ENCODE measurements around the gene OR14K1. TPM values are rescaled to one million over a fixed set of nuclear protein-coding genes. Genes with fewer than 3 reads are reported as not detected.
"Not testable (repeated sequence)": the region's sequence is repeated elsewhere in the genome, so short reads cannot be mapped to it uniquely, and the experiment has no call there.

The OR14K1 gene
- total RNA-seq, 4 donors from 2014 or later = 0.57 TPM; not detected in 3

DNA sequence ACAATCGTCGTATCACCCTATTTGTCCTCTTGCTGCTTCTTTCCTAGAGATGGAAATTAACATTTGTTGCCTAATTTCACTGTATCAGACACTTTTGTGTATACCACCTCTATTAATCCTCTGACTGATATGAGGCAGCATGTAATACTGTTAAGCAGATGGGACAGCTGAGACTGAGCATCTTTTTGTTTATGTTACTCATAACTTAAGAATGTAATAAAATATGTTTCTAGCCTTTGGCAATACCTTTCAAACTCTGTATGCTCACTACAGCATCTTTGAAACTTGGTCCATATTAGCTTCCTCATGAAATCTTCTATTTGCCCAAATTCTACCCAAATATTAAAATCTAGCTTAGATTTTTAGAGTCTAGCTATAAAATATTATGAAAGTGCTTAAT, 2.3 kb downstream of the OR14K1 start:
- TF ChIP-seq, protein P1, sequence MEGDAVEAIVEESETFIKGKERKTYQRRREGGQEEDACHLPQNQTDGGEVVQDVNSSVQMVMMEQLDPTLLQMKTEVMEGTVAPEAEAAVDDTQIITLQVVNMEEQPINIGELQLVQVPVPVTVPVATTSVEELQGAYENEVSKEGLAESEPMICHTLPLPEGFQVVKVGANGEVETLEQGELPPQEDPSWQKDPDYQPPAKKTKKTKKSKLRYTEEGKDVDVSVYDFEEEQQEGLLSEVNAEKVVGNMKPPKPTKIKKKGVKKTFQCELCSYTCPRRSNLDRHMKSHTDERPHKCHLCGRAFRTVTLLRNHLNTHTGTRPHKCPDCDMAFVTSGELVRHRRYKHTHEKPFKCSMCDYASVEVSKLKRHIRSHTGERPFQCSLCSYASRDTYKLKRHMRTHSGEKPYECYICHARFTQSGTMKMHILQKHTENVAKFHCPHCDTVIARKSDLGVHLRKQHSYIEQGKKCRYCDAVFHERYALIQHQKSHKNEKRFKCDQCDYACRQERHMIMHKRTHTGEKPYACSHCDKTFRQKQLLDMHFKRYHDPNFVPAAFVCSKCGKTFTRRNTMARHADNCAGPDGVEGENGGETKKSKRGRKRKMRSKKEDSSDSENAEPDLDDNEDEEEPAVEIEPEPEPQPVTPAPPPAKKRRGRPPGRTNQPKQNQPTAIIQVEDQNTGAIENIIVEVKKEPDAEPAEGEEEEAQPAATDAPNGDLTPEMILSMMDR (IDR thresholded peaks at IDR 0.05) = no peak
- TF ChIP-seq EP300 (IDR thresholded peaks at IDR 0.05) = no peak
- no peak for TF ChIP-seq POLR2A (IDR thresholded peaks at IDR 0.05)
- TF ChIP-seq POLR2AphosphoS5 (IDR thresholded peaks at IDR 0.05) = no peak
- Histone ChIP-seq H3K9me3 (peaks cover 4% of the 10 kb centered on the region), H3K36me3 (no peaks in the 10 kb centered on the region), H3K27me3 (no peaks in the 10 kb centered on the region), H3K27ac (no peak overlapping the region), H3K4me1 (no peaks in the 10 kb centered on the region), H3K4me3 (no peak overlapping the region)
- DNase-seq (ENCODE audit: low spot score in 2 of 2) = no peak
- 93% methylated on average over 2 of the region's 2 CpGs for WGBS

DNA sequence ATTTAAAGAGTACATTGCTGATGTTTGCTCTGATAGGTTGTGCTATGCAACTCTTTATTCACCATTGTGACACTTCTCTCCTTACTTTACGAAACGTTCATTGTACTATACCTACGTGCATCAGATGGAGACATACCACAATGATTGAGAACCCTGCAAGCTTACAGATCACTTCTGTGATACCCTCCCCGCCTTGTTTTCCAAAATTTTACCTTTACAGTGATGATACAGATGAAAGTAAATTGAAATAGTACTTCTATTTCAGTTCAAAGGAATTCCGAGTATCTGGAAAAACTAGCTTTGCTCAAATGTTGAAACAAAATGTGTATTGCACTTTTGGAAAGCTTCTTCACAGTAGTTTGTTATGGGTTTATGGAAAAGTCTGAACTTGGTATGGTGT, 3.3 kb downstream of the OR14K1 start:
- Histone ChIP-seq H3K4me1 (no peaks in the 10 kb centered on the region), H3K9me3 (peaks cover 4% of the 10 kb centered on the region), H3K4me3 (no peak overlapping the region), H3K27ac (no peak overlapping the region), H3K36me3 (no peaks in the 10 kb centered on the region), H3K27me3 (no peaks in the 10 kb centered on the region)
- no peak for DNase-seq (ENCODE audit: low spot score in 2 of 2)
- TF ChIP-seq EP300 (IDR thresholded peaks at IDR 0.05) = no peak
- TF ChIP-seq POLR2AphosphoS5 (IDR thresholded peaks at IDR 0.05) = no peak
- TF ChIP-seq, protein P1 (IDR thresholded peaks at IDR 0.05) = no peak
- TF ChIP-seq POLR2A (IDR thresholded peaks at IDR 0.05) = no peak
- 68% methylated on average over 5 of the region's 5 CpGs for whole genome bisulfite sequencing

DNA sequence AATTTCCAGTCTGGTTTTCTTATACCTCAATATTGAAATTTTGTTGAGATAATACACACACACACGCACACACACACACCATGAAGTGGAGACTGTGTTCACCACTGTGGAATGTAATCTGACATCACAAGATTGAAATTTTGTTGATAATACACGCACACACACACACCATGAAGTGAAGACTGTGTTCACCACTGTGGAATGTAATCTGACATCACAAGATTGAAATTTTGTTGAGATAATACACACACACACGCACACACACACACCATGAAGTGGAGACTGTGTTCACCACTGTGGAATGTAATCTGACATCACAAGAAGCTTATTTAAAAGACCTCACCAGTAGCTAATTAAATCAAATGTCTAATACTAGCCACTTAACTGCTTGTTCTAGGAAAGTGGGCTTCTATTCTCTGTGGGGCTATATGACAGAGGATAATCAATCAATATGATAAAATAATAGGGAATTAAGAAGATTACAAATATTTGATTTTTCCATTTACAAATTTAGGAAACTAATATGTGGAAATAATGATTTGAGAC, 3.9 kb downstream of the OR14K1 start:
- not testable (repeated sequence) for DNase-seq (ENCODE audit: low spot score in 2 of 2); H3K27me3 ChIP-seq; H3K4me1 ChIP-seq; H3K27ac ChIP-seq; H3K36me3 ChIP-seq; H3K9me3 ChIP-seq; H3K4me3 ChIP-seq
- WGBS = 59% methylated on average over 3 of the region's 3 CpGs

DNA sequence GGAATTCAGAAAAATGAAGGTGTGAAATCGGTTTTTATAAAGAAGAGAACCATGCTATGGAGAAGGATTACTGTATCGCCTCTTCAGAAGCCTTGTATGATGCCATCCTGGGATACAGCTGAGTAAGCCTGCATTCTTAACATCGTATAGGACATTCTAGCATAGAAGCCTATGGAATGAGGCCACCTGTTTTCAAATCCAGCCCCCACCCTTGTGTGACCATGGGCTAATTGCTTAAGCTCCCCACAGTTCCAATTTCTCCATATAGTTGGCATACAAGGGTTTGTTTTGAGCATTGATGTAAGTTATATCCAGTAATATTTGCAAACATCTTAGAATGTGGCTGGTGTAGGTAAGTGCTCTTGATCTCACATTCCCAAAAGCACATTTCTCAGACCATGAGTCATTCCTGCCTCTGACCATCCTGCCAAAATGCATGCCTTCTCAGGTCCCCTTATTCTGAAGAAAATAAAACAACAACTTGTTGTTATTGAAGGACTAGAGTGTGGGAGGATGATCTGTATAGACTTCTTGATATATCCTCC, 8.0 kb downstream of the OR14K1 start:
- TF ChIP-seq, protein P1 (IDR thresholded peaks at IDR 0.05) = no peak
- TF ChIP-seq POLR2AphosphoS5 (IDR thresholded peaks at IDR 0.05) (no peak), EP300 (IDR thresholded peaks at IDR 0.05) (no peak), POLR2A (IDR thresholded peaks at IDR 0.05) (no peak)
- WGBS = 83% methylated on average over 3 of the region's 3 CpGs
- no peaks in the 10 kb centered on the region for H3K4me1 ChIP-seq
- no peaks in the 10 kb centered on the region for H3K36me3 ChIP-seq
- peaks cover 22% of the 10 kb centered on the region for H3K9me3 ChIP-seq
- H3K27me3 ChIP-seq = no peaks in the 10 kb centered on the region
- H3K27ac ChIP-seq = no peak overlapping the region
- no peak for DNase-seq (ENCODE audit: low spot score in 2 of 2)
- H3K4me3 ChIP-seq = no peak overlapping the region

DNA sequence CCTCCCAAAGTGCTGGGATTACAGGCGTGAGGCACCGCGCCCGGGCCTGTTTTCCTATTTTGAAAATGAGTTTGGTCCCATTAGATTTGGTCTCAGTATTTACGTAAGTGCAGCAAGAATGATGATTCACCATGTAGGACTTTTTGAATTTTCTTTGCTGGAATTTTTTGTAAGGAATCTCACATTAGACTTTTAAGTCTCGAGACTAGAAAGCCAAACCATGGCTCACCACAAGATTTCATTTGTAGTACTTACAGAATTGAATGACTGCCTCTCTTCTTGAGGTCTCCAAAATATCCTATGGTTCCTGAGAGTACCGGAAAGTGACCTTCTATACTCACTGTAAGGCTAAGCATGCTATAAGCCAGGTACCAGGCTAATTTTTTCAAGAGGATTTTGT, 9.2 kb downstream of the OR14K1 start:
- Histone ChIP-seq H3K27me3 (no peaks in the 10 kb centered on the region), H3K9me3 (peaks cover 22% of the 10 kb centered on the region), H3K4me1 (no peaks in the 10 kb centered on the region), H3K4me3 (no peak overlapping the region), H3K27ac (no peak overlapping the region), H3K36me3 (no peaks in the 10 kb centered on the region)
- WGBS = 93% methylated on average over 7 of the region's 7 CpGs
- TF ChIP-seq, protein P1 (IDR thresholded peaks at IDR 0.05) = no peak
- TF ChIP-seq POLR2A (IDR thresholded peaks at IDR 0.05) = no peak
- no peak for TF ChIP-seq EP300 (IDR thresholded peaks at IDR 0.05)
- no peak for TF ChIP-seq POLR2AphosphoS5 (IDR thresholded peaks at IDR 0.05)
- no peak for DNase-seq (ENCODE audit: low spot score in 2 of 2)

DNA sequence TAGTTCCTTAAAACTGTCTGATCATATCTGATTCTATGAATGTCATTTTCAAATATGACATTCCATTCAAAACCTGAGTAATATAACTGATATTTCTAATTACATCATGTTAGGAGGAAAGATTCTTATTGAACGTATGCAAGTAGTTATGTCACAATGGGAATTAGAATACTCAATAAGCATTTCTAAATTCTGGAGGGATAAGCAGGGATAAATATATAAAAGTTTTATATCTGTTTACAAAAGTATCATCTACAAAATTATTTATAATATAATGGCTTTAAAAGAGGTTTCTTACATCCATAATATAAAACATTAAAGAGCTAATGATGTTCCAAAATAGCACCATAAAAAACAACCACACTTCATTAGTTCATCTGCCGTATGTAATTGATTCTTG, 9.6 kb downstream of the OR14K1 start, which contains the start of gene OR14A2:
Gene OR14A2, minus strand, starts transcription at position 101 of the 400 bp plus-strand sequence.
- H3K36me3 ChIP-seq = no peaks in the 10 kb centered on the region
- 90% methylated on average over 2 of the region's 2 CpGs for WGBS
- no peak for TF ChIP-seq POLR2A (IDR thresholded peaks at IDR 0.05)
- TF ChIP-seq, protein P1 (IDR thresholded peaks at IDR 0.05) = no peak
- no peak for TF ChIP-seq EP300 (IDR thresholded peaks at IDR 0.05)
- no peak for TF ChIP-seq POLR2AphosphoS5 (IDR thresholded peaks at IDR 0.05)
- no peaks in the 10 kb centered on the region for H3K27me3 ChIP-seq
- no peak for DNase-seq (ENCODE audit: low spot score in 2 of 2)
- no peaks in the 10 kb centered on the region for H3K4me1 ChIP-seq
- no peak within 1 kb of the TSS for H3K27ac ChIP-seq
- H3K9me3 ChIP-seq = peaks cover 22% of the 10 kb centered on the region
- no peak within 1 kb of the TSS for H3K4me3 ChIP-seq
